DND-41 (cell line): Measurements from ENCODE around the gene MREG.

Experiments used
- CTCF ChIP-seq: IDR thresholded peaks from 2 replicates; pipeline ENCODE4 v1.5.1; 2012; ENCODE audit warnings: borderline replicate concordance, low read length, moderate library complexity, mild to moderate bottlenecking; ENCODE audit not compliant: poor library complexity, severe bottlenecking; ENCODE audit errors: extremely low read depth
- EZH2 ChIP-seq: IDR thresholded peaks from 3 replicates; pipeline ENCODE4 v1.6.1; 2012; ENCODE audit warnings: borderline replicate concordance, low read depth, mild to moderate bottlenecking, moderate library complexity, low read length, inconsistent platforms; ENCODE audit not compliant: severe bottlenecking

- no peak for TF ChIP-seq CTCF
- TF ChIP-seq EZH2, result no peak
Measured at GRCh38 chr2:216030216-216030615, 16.9 kb upstream of the MREG start.
